Mesendoderm (in vitro differentiated cells): ENCODE measurements around the gene L3MBTL3.

Experiments
- DNase-seq: peaks from one replicate; pipeline ENCODE4 v3.0.0; 2013
- H2AK5ac ChIP-seq: 2 replicates; pipeline ENCODE4 v1.6.1; 2013; ENCODE audit warnings: low read length, inconsistent platforms
- H2BK120ac ChIP-seq: 2 replicates; pipeline ENCODE4 v1.6.1; 2013; ENCODE audit warnings: low read depth, mild to moderate bottlenecking, low read length, moderate library complexity, mixed read lengths
- H2BK15ac ChIP-seq: replicated peaks from 2 replicates; pipeline ENCODE4 v1.6.1; 2013; ENCODE audit warnings: low read depth, mild to moderate bottlenecking, moderate library complexity
- H2BK5ac ChIP-seq: 2 replicates; pipeline ENCODE4 v1.6.1; 2013; ENCODE audit warnings: low read length, inconsistent platforms
- H3K18ac ChIP-seq: 2 replicates; pipeline ENCODE4 v1.6.1; 2013; ENCODE audit warnings: mild to moderate bottlenecking, low read length, mixed read lengths
- H3K23ac ChIP-seq: one replicate; pipeline ENCODE4 v1.6.1; 2013; ENCODE audit warnings: low read length
- H3K27ac ChIP-seq: 2 replicates; pipeline ENCODE4 v1.5.1; 2013; ENCODE audit warnings: low read depth, mild to moderate bottlenecking, inconsistent platforms, low read length, moderate library complexity
- H3K27me3 ChIP-seq: 2 replicates; pipeline ENCODE4 v1.6.1; 2013; ENCODE audit warnings: low read length, control low read depth, mild to moderate bottlenecking, inconsistent platforms; ENCODE audit not compliant: insufficient read depth, poor library complexity
- H3K36me3 ChIP-seq: 2 replicates; pipeline ENCODE4 v1.6.1; 2013; ENCODE audit warnings: low read length, inconsistent platforms; ENCODE audit not compliant: control insufficient read depth, insufficient read depth
- H3K4ac ChIP-seq: one replicate; pipeline ENCODE4 v1.6.1; 2013; ENCODE audit warnings: low read depth, mild to moderate bottlenecking, low read length, moderate library complexity
- H3K4me1 ChIP-seq: 2 replicates; pipeline ENCODE4 v1.6.1; 2013; ENCODE audit warnings: low read depth, low read length, inconsistent platforms; ENCODE audit not compliant: control insufficient read depth
- H3K4me2 ChIP-seq: 2 replicates; pipeline ENCODE4 v1.6.1; 2013; ENCODE audit warnings: low read length
- H3K4me3 ChIP-seq: 2 replicates; pipeline ENCODE4 v1.5.1; 2013; ENCODE audit warnings: mild to moderate bottlenecking, low read length
- H3K56ac ChIP-seq: one replicate; pipeline ENCODE4 v1.6.1; 2013; ENCODE audit warnings: low read length
- H3K79me1 ChIP-seq: 2 replicates; pipeline ENCODE4 v1.6.1; 2013; ENCODE audit warnings: low read length, inconsistent platforms
- H3K79me2 ChIP-seq: 2 replicates; pipeline ENCODE4 v1.6.1; 2013; ENCODE audit warnings: mild to moderate bottlenecking, low read length; ENCODE audit not compliant: control insufficient read depth, insufficient read depth
- H3K9ac ChIP-seq: 2 replicates; pipeline ENCODE4 v1.6.1; 2013; ENCODE audit warnings: low read length, inconsistent platforms
- H4K5ac ChIP-seq: one replicate; pipeline ENCODE4 v1.6.1; 2013; ENCODE audit warnings: low read length
- H4K8ac ChIP-seq: one replicate; pipeline ENCODE4 v1.6.1; 2013; ENCODE audit warnings: low read depth, mild to moderate bottlenecking, control low read depth, low read length, moderate library complexity
- WGBS: extraction: QIAGEN DNeasy Blood & Tissue Kit; methylation state at CpG from one replicate; pipeline ENCODE4 v1.1.7; 2013; ENCODE audit warnings: low lambda C conversion rate, missing lambda C conversion rate; ENCODE audit not compliant: insufficient coverage; ENCODE audit errors: extremely low coverage; 5-methylcytosine and 5-hydroxymethylcytosine counted together

Gene L3MBTL3

GRCh38 chr6:130178692-130179091 lies 160.3 kb downstream of the L3MBTL3 start:
- Histone ChIP-seq H3K79me1 (no peaks in the 10 kb centered on the region), H3K4me2 (no peak overlapping the region), H3K9ac (no peak overlapping the region), H3K79me2 (no peaks in the 10 kb centered on the region), H3K27me3 (no peaks in the 10 kb centered on the region), H3K56ac (no peak overlapping the region), H2BK120ac (no peak overlapping the region), H3K4me1 (no peaks in the 10 kb centered on the region), H3K18ac (no peak overlapping the region), H4K8ac (no peak overlapping the region), H2BK5ac (no peak overlapping the region), H3K36me3 (no peaks in the 10 kb centered on the region), H2AK5ac (no peak overlapping the region), H4K5ac (no peak overlapping the region), H3K27ac (no peak overlapping the region), H3K4me3 (no peak overlapping the region), H3K23ac (no peak overlapping the region), H3K4ac (no peak overlapping the region), H2BK15ac (no peak overlapping the region)
- DNase-seq = peak; percentile 90
- no CpG with 5 or more reads among the region's 1 CpG for WGBS

GRCh38 chr6:130182466-130182865 lies 164.1 kb downstream of the L3MBTL3 start:
- no peaks in the 10 kb centered on the region for H3K27me3 ChIP-seq
- no peak overlapping the region for H4K5ac ChIP-seq
- H3K23ac ChIP-seq = no peak overlapping the region
- no peaks in the 10 kb centered on the region for H3K79me2 ChIP-seq
- H3K79me1 ChIP-seq = no peaks in the 10 kb centered on the region
- H2BK120ac ChIP-seq = no peak overlapping the region
- H4K8ac ChIP-seq = no peak overlapping the region
- no peaks in the 10 kb centered on the region for H3K4me1 ChIP-seq
- H2BK15ac ChIP-seq = no peak overlapping the region
- H3K18ac ChIP-seq = no peak overlapping the region
- H3K9ac ChIP-seq = no peak overlapping the region
- no peak overlapping the region for H3K4me3 ChIP-seq
- H3K36me3 ChIP-seq = no peaks in the 10 kb centered on the region
- no peak overlapping the region for H2BK5ac ChIP-seq
- H2AK5ac ChIP-seq = no peak overlapping the region
- no peak overlapping the region for H3K4ac ChIP-seq
- H3K4me2 ChIP-seq = no peak overlapping the region
- no peak for DNase-seq
- H3K56ac ChIP-seq = no peak overlapping the region
- no peak overlapping the region for H3K27ac ChIP-seq

DNA sequence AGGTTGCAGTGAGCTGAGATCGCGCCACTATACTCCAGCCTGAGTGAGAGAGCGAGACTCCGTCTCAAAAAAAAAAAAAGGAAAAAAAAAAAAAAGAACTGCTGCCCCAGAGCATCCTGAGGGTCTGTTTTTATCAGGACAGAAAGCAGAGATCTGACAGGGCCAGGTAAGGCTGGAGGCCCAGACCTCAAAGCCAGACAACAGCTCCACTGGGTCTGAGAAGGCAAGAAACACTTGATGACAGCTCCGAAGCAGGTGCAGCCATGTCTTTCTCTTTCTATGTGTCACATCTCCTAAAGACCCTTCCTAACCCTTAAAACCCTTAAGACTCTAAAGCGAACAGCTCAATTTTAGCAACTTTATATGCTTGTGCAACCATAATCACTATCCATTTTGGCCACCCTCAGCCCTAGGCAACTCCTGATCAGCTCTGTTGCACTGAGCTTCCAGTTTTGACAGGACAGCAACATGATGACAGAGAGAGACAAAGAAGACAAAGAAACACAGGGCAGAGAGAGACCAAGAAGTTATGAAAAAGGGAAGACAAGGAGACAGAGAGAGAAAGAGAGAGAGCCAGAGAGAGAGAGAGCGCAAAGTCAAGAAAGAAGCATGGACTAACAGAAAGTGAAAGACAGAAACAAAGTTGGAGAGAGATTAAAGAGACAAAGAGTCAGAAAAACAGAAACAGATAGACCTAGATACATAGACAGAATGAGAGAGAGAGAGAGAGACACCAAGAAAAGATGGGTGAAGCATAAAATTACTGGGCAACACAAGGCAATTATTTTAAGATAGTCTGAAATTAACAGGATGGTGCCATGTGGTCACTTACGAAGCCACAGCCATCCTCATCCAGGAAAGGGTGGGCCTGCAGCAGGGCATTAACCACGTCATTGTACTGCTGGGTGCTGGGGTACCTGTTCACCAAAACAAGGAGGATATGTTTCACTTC lies 165.2 kb downstream of the L3MBTL3 start:
- Histone ChIP-seq H3K79me1 (no peaks in the 10 kb centered on the region), H3K36me3 (no peaks in the 10 kb centered on the region), H3K27ac (no peak overlapping the region), H3K4me2 (no peak overlapping the region), H2BK15ac (no peak overlapping the region), H3K56ac (no peak overlapping the region), H3K18ac (no peak overlapping the region), H3K4ac (no peak overlapping the region), H3K4me1 (no peaks in the 10 kb centered on the region), H2AK5ac (no peak overlapping the region), H3K27me3 (no peaks in the 10 kb centered on the region), H2BK120ac (no peak overlapping the region), H3K9ac (no peak overlapping the region), H3K4me3 (no peak overlapping the region), H3K23ac (peak overlapping the region; percentile 57), H3K79me2 (no peaks in the 10 kb centered on the region), H4K5ac (no peak overlapping the region), H2BK5ac (no peak overlapping the region), H4K8ac (no peak overlapping the region)
- no peak for DNase-seq
- WGBS = no CpG with 5 or more reads among the region's 9 CpGs

GRCh38 chr6:130185658-130186057 lies 167.3 kb downstream of the L3MBTL3 start:
- no peak overlapping the region for H3K9ac ChIP-seq
- no peak overlapping the region for H2BK15ac ChIP-seq
- no peak overlapping the region for H3K4me3 ChIP-seq
- no peaks in the 10 kb centered on the region for H3K79me1 ChIP-seq
- no peak overlapping the region for H3K23ac ChIP-seq
- H3K4me1 ChIP-seq = no peaks in the 10 kb centered on the region
- no peak overlapping the region for H3K4me2 ChIP-seq
- no peak overlapping the region for H3K18ac ChIP-seq
- H3K27ac ChIP-seq = no peak overlapping the region
- H3K27me3 ChIP-seq = no peaks in the 10 kb centered on the region
- H3K36me3 ChIP-seq = no peaks in the 10 kb centered on the region
- no peak overlapping the region for H2BK5ac ChIP-seq
- no peak overlapping the region for H2AK5ac ChIP-seq
- H2BK120ac ChIP-seq = no peak overlapping the region
- DNase-seq = no peak
- no peak overlapping the region for H4K8ac ChIP-seq
- H4K5ac ChIP-seq = no peak overlapping the region
- H3K56ac ChIP-seq = no peak overlapping the region
- no peaks in the 10 kb centered on the region for H3K79me2 ChIP-seq
- no CpG with 5 or more reads among the region's 3 CpGs for WGBS
- no peak overlapping the region for H3K4ac ChIP-seq

GRCh38 chr6:130187335-130188206 lies 169.2 kb downstream of the L3MBTL3 start:
- Histone ChIP-seq H3K27ac (no peak overlapping the region), H4K8ac (no peak overlapping the region), H2AK5ac (no peak overlapping the region), H2BK15ac (no peak overlapping the region), H2BK120ac (no peak overlapping the region), H3K4ac (no peak overlapping the region), H3K4me1 (no peaks in the 10 kb centered on the region), H3K56ac (no peak overlapping the region), H3K79me1 (no peaks in the 10 kb centered on the region), H3K18ac (no peak overlapping the region), H3K36me3 (no peaks in the 10 kb centered on the region), H2BK5ac (no peak overlapping the region), H3K79me2 (no peaks in the 10 kb centered on the region), H3K4me3 (no peak overlapping the region), H3K4me2 (no peak overlapping the region), H3K27me3 (no peaks in the 10 kb centered on the region), H3K23ac (no peak overlapping the region), H4K5ac (no peak overlapping the region), H3K9ac (no peak overlapping the region)
- no CpG with 5 or more reads among the region's 3 CpGs for WGBS
- no peak for DNase-seq
